ENCODE results near the gene PGF. TPM values are rescaled to one million over a fixed set of nuclear protein-coding genes. Genes with fewer than 3 reads are reported as not detected.
"Not testable (repeated sequence)": the region's sequence is repeated elsewhere in the genome, so short reads cannot be mapped to it uniquely, and the experiment has no call there.

PGF gene
- total RNA-seq, 1 experiment from 2014 or later: 6.4 TPM

GRCh38 chr14:74934041-74934440 is 21.4 kb downstream of the PGF start:
- no peaks in the 10 kb centered on the region for H4K20me1 ChIP-seq (ENCODE audit: insufficient read depth)
- H3K4me2 ChIP-seq (ENCODE audit: low read length): no peak overlapping the region
- TF ChIP-seq MAX (IDR thresholded peaks at IDR 0.05): no peak
- TF ChIP-seq EZH2phosphoT487 (IDR thresholded peaks at IDR 0.05; ENCODE audit: borderline replicate concordance): no peak
- TF ChIP-seq JUND (IDR thresholded peaks at IDR 0.05): no peak
- no peak for TF ChIP-seq YY1 (IDR thresholded peaks at IDR 0.05; ENCODE audit: extremely low read depth, insufficient replicate concordance, low read depth, low read length)
- TF ChIP-seq CBX3 (IDR thresholded peaks at IDR 0.05; ENCODE audit: low read depth): no peak
- TF ChIP-seq SIN3A (IDR thresholded peaks at IDR 0.05; ENCODE audit: low read depth): no peak
- TF ChIP-seq ZNF274 (IDR thresholded peaks at IDR 0.05; ENCODE audit: low read depth, low read length): no peak
- no peak for TF ChIP-seq POLR2A (IDR thresholded peaks at IDR 0.05; ENCODE audit: borderline replicate concordance, extremely low read depth, insufficient read depth, insufficient read length)
- H3K27me3 ChIP-seq (ENCODE audit: insufficient read depth, low read length): no peaks in the 10 kb centered on the region
- ChIA-PET RAD21 (ENCODE audit: low non-redundant PET in 1 of 2, low total read pairs in 2 of 2, uncharacterized antibody in 2 of 2, unreplicated experiment in 2 of 2) (no interaction called here), CTCF (interaction anchor here (1.2 kb wide), 1 partner anchor 11 kb away, joined by 4 read pairs; no protein-coding TSS in a partner anchor), POLR2A (interaction anchor here (0.5 kb wide), 1 partner anchor 359 kb away, joined by 4 read pairs; no protein-coding TSS in a partner anchor)
- no peak overlapping the region for H2AFZ ChIP-seq (ENCODE audit: low read depth, low read length, poor library complexity, severe bottlenecking)
- no peaks in the 10 kb centered on the region for H3K9me2 ChIP-seq (ENCODE audit: insufficient read depth)
- ATAC-seq (no peak), DNase-seq (ENCODE audit: low read depth, low spot score) (no peak)
- H3K4me1 ChIP-seq (ENCODE audit: control insufficient read depth in 1 of 2, insufficient read depth in 2 of 2, low read length in 2 of 2): no peaks in the 10 kb centered on the region
- H3K9ac ChIP-seq (ENCODE audit: low read length): no peak overlapping the region
- no peak overlapping the region for H3K4me3 ChIP-seq (replicated peaks in 1 of 2; ENCODE audit: low read depth in 1 of 2, low read length in 2 of 2)
- H3K36me3 ChIP-seq (ENCODE audit: control insufficient read depth in 1 of 2, insufficient read depth in 2 of 2, low read length in 2 of 2): no peaks in the 10 kb centered on the region
- no peak overlapping the region for H3K27ac ChIP-seq (ENCODE audit: low read depth, low read length)
- no TSS peak for BruUV-seq (replicated peaks)
- intact Hi-C loops (cut with micrococcal nuclease): no loop called here
- no peaks in the 10 kb centered on the region for H3K79me2 ChIP-seq (ENCODE audit: insufficient read depth, low read length)
- H3K9me3 ChIP-seq (ENCODE audit: control insufficient read depth in 1 of 2, insufficient read depth in 1 of 2, low read depth in 1 of 2, low read length in 2 of 2): no peaks in the 10 kb centered on the region

GRCh38 chr14:74932936-74933335 is 22.5 kb downstream of the PGF start:
- H3K9ac ChIP-seq (ENCODE audit: low read length); H4K20me1 ChIP-seq (ENCODE audit: insufficient read depth); H3K27ac ChIP-seq (ENCODE audit: low read depth, low read length); intact Hi-C loops (cut with micrococcal nuclease); H3K36me3 ChIP-seq (ENCODE audit: control insufficient read depth in 1 of 2, insufficient read depth in 2 of 2, low read length in 2 of 2); H3K4me1 ChIP-seq (ENCODE audit: control insufficient read depth in 1 of 2, insufficient read depth in 2 of 2, low read length in 2 of 2); H3K4me2 ChIP-seq (ENCODE audit: low read length); POLR2A ChIA-PET; H2AFZ ChIP-seq (ENCODE audit: low read depth, low read length, poor library complexity, severe bottlenecking); DNase-seq (ENCODE audit: low read depth, low spot score); H3K9me3 ChIP-seq (ENCODE audit: control insufficient read depth in 1 of 2, insufficient read depth in 1 of 2, low read depth in 1 of 2, low read length in 2 of 2); BruUV-seq (replicated peaks); ATAC-seq; RAD21 ChIA-PET (ENCODE audit: low non-redundant PET in 1 of 2, low total read pairs in 2 of 2, uncharacterized antibody in 2 of 2, unreplicated experiment in 2 of 2); H3K4me3 ChIP-seq (replicated peaks in 1 of 2; ENCODE audit: low read depth in 1 of 2, low read length in 2 of 2); H3K79me2 ChIP-seq (ENCODE audit: insufficient read depth, low read length); H3K9me2 ChIP-seq (ENCODE audit: insufficient read depth); H3K27me3 ChIP-seq (ENCODE audit: insufficient read depth, low read length); CTCF ChIA-PET: not testable (repeated sequence)
